ENCODE results near the gene PTPRD.

Gene PTPRD

DNA sequence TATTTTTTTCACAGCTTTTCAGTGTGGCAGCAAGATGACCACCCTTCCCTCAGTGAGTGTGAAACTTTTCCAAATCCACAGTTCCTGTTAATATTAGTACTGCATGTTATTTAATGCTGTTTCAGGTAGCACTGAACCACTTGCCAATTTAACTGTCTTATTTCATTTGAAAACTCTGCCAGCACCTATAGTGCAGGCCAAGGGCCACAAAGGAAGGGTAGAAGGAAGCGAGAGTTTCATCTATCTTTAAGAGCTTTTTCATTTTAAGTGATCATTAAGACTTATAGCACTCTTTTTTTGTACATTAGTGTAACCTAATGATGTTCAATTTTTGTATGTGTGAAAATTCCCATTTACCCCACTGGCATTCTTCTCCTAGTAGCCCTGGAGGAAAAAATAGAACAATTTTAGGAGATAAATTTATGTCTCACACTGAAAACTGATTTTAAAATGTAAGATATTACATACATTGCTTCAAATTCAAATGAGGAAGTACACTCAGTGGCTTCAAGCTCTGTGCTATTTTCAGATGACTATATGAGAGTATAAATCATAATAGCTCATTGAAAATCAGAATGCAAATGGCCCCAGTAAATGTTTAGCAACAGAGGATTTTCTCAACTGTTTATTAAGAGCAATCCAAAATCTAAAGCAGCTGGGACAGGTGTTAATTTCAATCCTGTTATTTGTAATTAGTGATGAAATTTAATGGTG is 820.5 kb downstream of the PTPRD start:
- Histone ChIP-seq H4K12ac (ENCODE audit: low read depth, low read length) (no peak overlapping the region), H3K79me2 (ENCODE audit: control insufficient read depth, insufficient read depth, low read length, poor library complexity) (no peaks in the 10 kb centered on the region), H3K23ac (ENCODE audit: low read length) (no peak overlapping the region), H4K8ac (ENCODE audit: low read depth, low read length) (no peak overlapping the region), H3K79me1 (ENCODE audit: low read length) (no peaks in the 10 kb centered on the region), H2AFZ (ENCODE audit: insufficient read depth, low read length, poor library complexity) (no peak overlapping the region), H3K4me1 (ENCODE audit: control insufficient read depth in 1 of 2, insufficient read depth in 2 of 2, low read length in 2 of 2) (no peaks in the 10 kb centered on the region), H3K9me3 (ENCODE audit: insufficient read depth, low read depth, low read length) (no peaks in the 10 kb centered on the region), H3K36me3 (ENCODE audit: control insufficient read depth in 1 of 2, insufficient read depth in 2 of 2, low read length in 2 of 2) (no peaks in the 10 kb centered on the region), H3K4me2 (ENCODE audit: low read length) (no peak overlapping the region), H2AK5ac (ENCODE audit: low read length) (no peak overlapping the region), H3K9ac (ENCODE audit: low read length) (no peak overlapping the region), H3K14ac (ENCODE audit: low read length) (no peak overlapping the region), H3K4me3 (ENCODE audit: low read depth, low read length) (no peak overlapping the region), H2BK5ac (ENCODE audit: low read depth, low read length, poor library complexity) (no peak overlapping the region), H3K4ac (ENCODE audit: low read depth, low read length) (no peak overlapping the region), H3K18ac (ENCODE audit: low read length) (no peak overlapping the region), H3K27me3 (ENCODE audit: insufficient read depth, low read length) (no peaks in the 10 kb centered on the region), H2BK120ac (ENCODE audit: insufficient read depth, low read length, poor library complexity) (no peak overlapping the region), H3K27ac (ENCODE audit: low read depth, low read length) (no peak overlapping the region), H2BK12ac (ENCODE audit: low read length) (no peak overlapping the region), H4K91ac (ENCODE audit: low read depth, low read length) (no peak overlapping the region)
- WGBS (ENCODE audit: extremely low coverage, insufficient coverage, insufficient read length), result no CpG with 5 or more reads among the region's 1 CpG
- DNase-seq, result no peak

DNA sequence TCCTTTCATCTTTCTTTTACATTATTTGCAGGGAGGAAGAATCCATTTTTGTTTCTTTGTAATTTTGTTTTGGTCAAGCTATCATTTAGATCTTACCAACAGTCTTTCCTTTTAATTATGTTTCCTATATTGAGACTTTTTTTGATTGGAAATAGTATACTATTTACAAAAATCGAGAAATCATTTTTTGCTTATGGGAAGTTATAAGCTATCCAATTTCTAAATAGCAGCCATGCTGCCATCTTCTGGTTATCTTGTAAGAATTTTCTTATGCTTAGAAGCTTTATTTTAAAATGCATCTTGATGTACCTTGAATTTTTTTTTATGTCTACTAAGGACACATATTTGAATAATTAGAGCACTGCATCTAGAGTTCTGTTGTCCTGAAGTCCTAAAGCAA is 821.2 kb downstream of the PTPRD start:
- H4K8ac ChIP-seq (ENCODE audit: low read depth, low read length), result no peak overlapping the region
- H3K36me3 ChIP-seq (ENCODE audit: control insufficient read depth in 1 of 2, insufficient read depth in 2 of 2, low read length in 2 of 2), result no peaks in the 10 kb centered on the region
- no peak overlapping the region for H2BK5ac ChIP-seq (ENCODE audit: low read depth, low read length, poor library complexity)
- no peaks in the 10 kb centered on the region for H3K79me2 ChIP-seq (ENCODE audit: control insufficient read depth, insufficient read depth, low read length, poor library complexity)
- H3K23ac ChIP-seq (ENCODE audit: low read length), result no peak overlapping the region
- no peak overlapping the region for H2BK120ac ChIP-seq (ENCODE audit: insufficient read depth, low read length, poor library complexity)
- no peak overlapping the region for H3K4me3 ChIP-seq (ENCODE audit: low read depth, low read length)
- H3K4ac ChIP-seq (ENCODE audit: low read depth, low read length), result no peak overlapping the region
- no peaks in the 10 kb centered on the region for H3K9me3 ChIP-seq (ENCODE audit: insufficient read depth, low read depth, low read length)
- no peak overlapping the region for H3K9ac ChIP-seq (ENCODE audit: low read length)
- H3K27ac ChIP-seq (ENCODE audit: low read depth, low read length), result no peak overlapping the region
- DNase-seq, result peak in 1 of 2 donors; percentile 29
- H3K4me2 ChIP-seq (ENCODE audit: low read length), result no peak overlapping the region
- no peak overlapping the region for H4K91ac ChIP-seq (ENCODE audit: low read depth, low read length)
- H2AFZ ChIP-seq (ENCODE audit: insufficient read depth, low read length, poor library complexity), result no peak overlapping the region
- H4K12ac ChIP-seq (ENCODE audit: low read depth, low read length), result no peak overlapping the region
- no CpG with 5 or more reads among the region's 1 CpG for WGBS (ENCODE audit: extremely low coverage, insufficient coverage, insufficient read length)
- H3K18ac ChIP-seq (ENCODE audit: low read length), result no peak overlapping the region
- no peak overlapping the region for H2BK12ac ChIP-seq (ENCODE audit: low read length)
- no peak overlapping the region for H2AK5ac ChIP-seq (ENCODE audit: low read length)
- H3K4me1 ChIP-seq (ENCODE audit: control insufficient read depth in 1 of 2, insufficient read depth in 2 of 2, low read length in 2 of 2), result no peaks in the 10 kb centered on the region
- no peaks in the 10 kb centered on the region for H3K27me3 ChIP-seq (ENCODE audit: insufficient read depth, low read length)
- H3K79me1 ChIP-seq (ENCODE audit: low read length), result no peaks in the 10 kb centered on the region
- no peak overlapping the region for H3K14ac ChIP-seq (ENCODE audit: low read length)

- Histone ChIP-seq H3K23ac (ENCODE audit: low read length) (no peak overlapping the region), H3K4me1 (ENCODE audit: control insufficient read depth in 1 of 2, insufficient read depth in 2 of 2, low read length in 2 of 2) (no peaks in the 10 kb centered on the region), H4K8ac (ENCODE audit: low read depth, low read length) (no peak overlapping the region), H4K12ac (ENCODE audit: low read depth, low read length) (no peak overlapping the region), H2AFZ (ENCODE audit: insufficient read depth, low read length, poor library complexity) (no peak overlapping the region), H3K27me3 (ENCODE audit: insufficient read depth, low read length) (no peaks in the 10 kb centered on the region), H3K9ac (ENCODE audit: low read length) (no peak overlapping the region), H2BK5ac (ENCODE audit: low read depth, low read length, poor library complexity) (no peak overlapping the region), H3K9me3 (ENCODE audit: insufficient read depth, low read depth, low read length) (no peaks in the 10 kb centered on the region), H4K91ac (ENCODE audit: low read depth, low read length) (no peak overlapping the region), H2AK5ac (ENCODE audit: low read length) (no peak overlapping the region), H2BK120ac (ENCODE audit: insufficient read depth, low read length, poor library complexity) (no peak overlapping the region), H3K27ac (ENCODE audit: low read depth, low read length) (no peak overlapping the region), H3K18ac (ENCODE audit: low read length) (no peak overlapping the region), H3K79me2 (ENCODE audit: control insufficient read depth, insufficient read depth, low read length, poor library complexity) (no peaks in the 10 kb centered on the region), H3K4ac (ENCODE audit: low read depth, low read length) (no peak overlapping the region), H3K4me2 (ENCODE audit: low read length) (no peak overlapping the region), H2BK12ac (ENCODE audit: low read length) (no peak overlapping the region), H3K36me3 (ENCODE audit: control insufficient read depth in 1 of 2, insufficient read depth in 2 of 2, low read length in 2 of 2) (no peaks in the 10 kb centered on the region), H3K79me1 (ENCODE audit: low read length) (no peaks in the 10 kb centered on the region), H3K4me3 (ENCODE audit: low read depth, low read length) (no peak overlapping the region), H3K14ac (ENCODE audit: low read length) (no peak overlapping the region)
- DNase-seq, result peak; percentile 17 to 81
- no CpG with 5 or more reads among the region's 1 CpG for WGBS (ENCODE audit: extremely low coverage, insufficient coverage, insufficient read length)
These were observed 822.5 kb downstream of the PTPRD start for GRCh38 chr9:9790216-9790872.

GRCh38 chr9:9783711-9784110 is 829.1 kb downstream of the PTPRD start:
- Histone ChIP-seq H3K4me1 (ENCODE audit: control insufficient read depth in 1 of 2, insufficient read depth in 2 of 2, low read length in 2 of 2) (no peaks in the 10 kb centered on the region), H3K18ac (ENCODE audit: low read length) (no peak overlapping the region), H3K9me3 (ENCODE audit: insufficient read depth, low read depth, low read length) (no peaks in the 10 kb centered on the region), H3K23ac (ENCODE audit: low read length) (no peak overlapping the region), H3K79me2 (ENCODE audit: control insufficient read depth, insufficient read depth, low read length, poor library complexity) (no peaks in the 10 kb centered on the region), H4K91ac (ENCODE audit: low read depth, low read length) (no peak overlapping the region), H4K8ac (ENCODE audit: low read depth, low read length) (no peak overlapping the region), H3K79me1 (ENCODE audit: low read length) (no peaks in the 10 kb centered on the region), H3K27ac (ENCODE audit: low read depth, low read length) (no peak overlapping the region), H2BK120ac (ENCODE audit: insufficient read depth, low read length, poor library complexity) (no peak overlapping the region), H3K4me3 (ENCODE audit: low read depth, low read length) (no peak overlapping the region), H2BK5ac (ENCODE audit: low read depth, low read length, poor library complexity) (no peak overlapping the region), H3K14ac (ENCODE audit: low read length) (no peak overlapping the region), H2AK5ac (ENCODE audit: low read length) (no peak overlapping the region), H3K36me3 (ENCODE audit: control insufficient read depth in 1 of 2, insufficient read depth in 2 of 2, low read length in 2 of 2) (no peaks in the 10 kb centered on the region), H2AFZ (ENCODE audit: insufficient read depth, low read length, poor library complexity) (no peak overlapping the region), H3K27me3 (ENCODE audit: insufficient read depth, low read length) (no peaks in the 10 kb centered on the region), H3K4ac (ENCODE audit: low read depth, low read length) (no peak overlapping the region), H3K9ac (ENCODE audit: low read length) (no peak overlapping the region), H3K4me2 (ENCODE audit: low read length) (no peak overlapping the region), H4K12ac (ENCODE audit: low read depth, low read length) (no peak overlapping the region), H2BK12ac (ENCODE audit: low read length) (no peak overlapping the region)
- no CpG with 5 or more reads among the region's 4 CpGs for WGBS (ENCODE audit: extremely low coverage, insufficient coverage, insufficient read length)
- DNase-seq, result no peak
